Right kidney (tissue), 1 donor: Measurements from ENCODE around the gene IRF2.

ENCODE experiments used
- DNase-seq: peaks from one replicate; pipeline ENCODE4 v3.0.0-alpha.2; 2016

IRF2 gene

GRCh38 chr4:184475096-184475461 lies 729 bp upstream of the IRF2 start:
- no peak for DNase-seq

DNA sequence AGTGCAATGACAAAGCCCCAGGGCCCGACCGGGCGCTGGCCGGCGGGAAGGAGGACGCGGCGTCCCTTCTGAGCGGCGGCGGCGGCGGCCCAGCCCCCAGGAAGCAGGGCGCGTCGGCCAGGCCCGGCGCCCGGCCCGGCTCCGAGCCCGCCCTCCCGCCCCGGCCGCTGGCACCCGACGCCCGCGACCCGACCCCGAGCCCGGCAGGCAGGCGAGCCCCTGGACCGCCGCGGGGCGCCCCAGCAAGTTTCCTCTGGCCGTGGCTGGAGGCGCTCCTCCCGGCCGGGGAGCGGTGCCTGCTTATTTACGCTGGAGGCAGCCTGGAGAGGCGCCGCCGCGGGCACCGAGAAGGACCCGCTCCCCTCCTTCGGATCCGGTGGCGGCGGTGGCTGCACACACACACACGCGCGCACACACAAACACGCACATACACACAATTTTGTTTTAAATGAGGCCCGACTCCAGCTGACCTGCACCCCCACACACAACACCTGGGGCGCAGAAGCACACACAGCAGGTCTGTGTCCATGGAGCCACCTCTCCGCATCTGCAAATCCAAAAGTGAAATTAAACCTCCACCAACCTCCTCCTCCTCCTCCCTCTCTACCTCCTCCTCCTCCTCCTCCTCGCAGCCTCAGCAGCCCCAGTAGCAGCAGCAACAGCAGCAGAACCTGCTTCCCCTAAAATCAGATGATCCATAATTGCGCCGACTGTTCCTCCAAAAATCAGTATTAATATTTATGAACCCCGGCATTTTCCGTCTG lies 669 bp downstream of the IRF2 start:
- DNase-seq = peak; percentile 82

DNA sequence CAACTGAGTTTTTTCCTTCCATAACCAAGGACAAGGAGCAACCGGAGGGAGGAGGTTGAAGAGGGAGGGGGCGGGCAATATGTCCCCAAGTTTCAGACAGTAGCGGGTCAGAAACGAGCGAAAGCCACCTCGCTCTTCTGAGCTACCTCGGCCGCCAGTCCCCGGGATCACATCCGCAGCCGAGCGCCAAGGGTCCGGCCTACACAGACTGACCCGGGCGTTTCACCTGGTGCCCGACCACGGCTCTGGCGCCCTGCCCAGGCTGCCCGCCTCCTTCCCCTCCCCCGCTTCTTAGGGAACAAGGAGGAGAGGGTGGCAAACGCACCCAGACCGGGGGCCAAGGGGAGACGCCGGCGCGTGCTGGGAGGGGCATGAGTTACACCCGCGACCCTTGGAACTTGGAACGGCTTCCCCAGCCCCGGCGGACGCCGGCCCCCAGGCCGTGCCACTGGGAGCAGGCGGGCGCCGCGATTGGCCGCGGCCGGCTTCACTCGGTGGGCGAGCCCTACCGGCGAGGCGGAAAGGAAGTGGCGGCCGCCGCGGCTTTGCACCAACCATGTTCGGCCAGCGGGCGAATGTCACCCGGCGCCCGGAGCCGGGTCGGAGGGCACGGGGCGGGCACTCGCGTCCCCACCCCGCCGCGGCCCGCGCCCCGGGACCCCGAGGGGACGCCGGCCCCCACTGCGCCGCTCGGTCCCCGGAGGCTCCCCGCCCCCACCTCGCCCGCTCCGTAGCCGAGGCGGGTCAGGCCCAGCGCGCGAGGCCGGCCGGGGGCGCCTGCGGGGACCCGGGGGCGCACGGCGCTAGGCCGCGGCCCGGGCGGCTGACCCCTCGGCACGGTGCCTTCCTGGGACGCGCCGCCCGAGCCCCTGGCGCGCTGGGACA lies 1.5 kb downstream of the IRF2 start:
- DNase-seq = peak; percentile 89

- no peak for DNase-seq
These were observed 2.3 kb downstream of the IRF2 start for GRCh38 chr4:184471881-184472613.

- no peak for DNase-seq
These were observed 3.6 kb downstream of the IRF2 start for GRCh38 chr4:184470785-184471110.

DNA sequence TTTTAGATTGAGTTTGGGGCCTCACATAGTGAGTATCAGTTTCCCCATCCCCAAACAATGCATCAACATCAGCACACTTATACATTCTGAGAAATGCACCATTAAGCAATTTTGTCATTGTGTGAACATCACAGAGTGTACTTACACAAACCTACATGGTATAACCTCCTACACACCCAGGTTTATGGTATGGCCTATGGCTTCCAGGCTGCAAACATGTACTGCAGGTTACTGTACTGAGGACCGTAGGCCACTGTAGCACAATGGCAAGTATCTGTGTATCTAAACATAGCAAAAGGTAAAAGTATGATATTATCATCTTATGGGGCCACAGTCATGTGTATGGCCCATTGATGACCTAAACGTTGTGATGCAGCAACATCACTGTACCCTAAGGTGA lies 7.7 kb downstream of the IRF2 start:
- no peak for DNase-seq

- DNase-seq = no peak
These were observed 9.4 kb downstream of the IRF2 start for GRCh38 chr4:184464759-184465454.

- DNase-seq = no peak
These were observed 10.5 kb downstream of the IRF2 start for GRCh38 chr4:184463856-184464255.

DNA sequence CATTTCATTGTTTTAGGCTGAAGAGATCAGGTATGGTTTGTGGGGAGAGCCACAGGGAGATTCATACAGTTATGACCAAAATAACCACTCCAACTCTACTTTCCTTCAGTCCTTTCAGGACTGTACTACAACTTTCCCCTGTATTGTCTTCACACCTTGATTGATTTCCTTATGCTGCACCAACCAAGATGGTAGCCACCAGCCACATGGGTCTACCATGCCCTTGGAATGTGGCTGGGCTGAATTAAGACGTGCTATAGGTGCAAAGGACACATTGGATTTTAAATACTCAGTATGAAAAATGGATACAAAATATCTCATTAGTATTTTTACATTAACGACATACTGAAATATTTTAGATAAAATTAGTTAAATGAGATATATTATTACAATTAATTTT lies 11.2 kb downstream of the IRF2 start:
- no peak for DNase-seq

GRCh38 chr4:184462724-184463123 lies 11.6 kb downstream of the IRF2 start:
- DNase-seq = no peak

DNA sequence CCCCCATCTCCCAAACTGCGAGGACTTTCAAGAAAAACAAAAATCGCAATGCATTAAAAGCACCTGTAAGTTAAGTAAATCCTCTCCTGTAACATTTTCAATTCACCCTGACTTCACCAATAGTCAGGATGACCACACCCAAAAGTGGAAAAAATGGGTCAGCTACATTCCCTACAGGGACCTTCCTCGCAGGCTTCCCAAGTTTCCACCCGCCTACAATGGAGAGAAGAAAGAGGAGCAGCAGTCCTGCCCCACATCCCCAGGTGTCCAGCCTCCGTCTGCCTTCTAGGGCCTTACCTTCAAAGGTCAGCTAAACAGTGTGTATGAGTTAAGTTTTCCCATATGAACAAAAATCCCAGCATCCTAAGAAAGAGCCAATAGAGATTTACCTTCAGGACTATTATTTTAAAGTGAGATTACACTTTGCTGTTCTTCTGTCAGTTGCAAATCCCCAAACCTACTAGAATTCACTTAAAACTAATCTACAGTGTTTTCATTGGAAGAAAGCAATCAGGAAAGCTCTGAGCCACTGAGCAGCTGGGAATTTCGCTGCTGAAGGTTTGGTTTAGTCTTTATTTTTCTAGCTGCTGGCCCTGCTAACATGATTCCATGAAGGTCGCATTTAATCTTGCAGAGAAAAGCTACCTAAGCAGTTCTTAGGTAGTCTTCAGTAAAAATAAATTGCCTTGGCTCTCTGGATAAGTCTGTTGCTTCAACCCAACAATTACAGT lies 12.5 kb downstream of the IRF2 start:
- DNase-seq = no peak

- DNase-seq = no peak
These were observed 13.7 kb downstream of the IRF2 start for GRCh38 chr4:184460499-184461285.

DNA sequence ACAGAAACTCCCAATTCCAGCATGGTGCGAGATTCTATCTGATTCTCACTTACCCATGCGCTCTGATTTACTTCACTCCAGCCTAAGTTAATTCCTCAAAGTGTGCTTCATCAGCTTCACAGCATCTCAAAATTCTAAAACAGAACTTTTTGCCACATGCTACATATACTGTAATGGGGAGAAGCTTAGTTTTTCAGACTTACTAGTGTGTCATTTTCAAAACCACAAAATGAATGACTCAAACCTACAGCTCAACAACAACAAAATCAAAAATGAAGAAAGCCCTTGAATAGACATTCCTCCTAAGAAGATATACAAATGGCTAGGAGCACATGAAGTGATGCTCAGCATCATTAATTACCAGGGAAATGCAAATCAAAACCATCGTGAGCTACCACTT lies 14.9 kb downstream of the IRF2 start:
- DNase-seq = no peak

DNA sequence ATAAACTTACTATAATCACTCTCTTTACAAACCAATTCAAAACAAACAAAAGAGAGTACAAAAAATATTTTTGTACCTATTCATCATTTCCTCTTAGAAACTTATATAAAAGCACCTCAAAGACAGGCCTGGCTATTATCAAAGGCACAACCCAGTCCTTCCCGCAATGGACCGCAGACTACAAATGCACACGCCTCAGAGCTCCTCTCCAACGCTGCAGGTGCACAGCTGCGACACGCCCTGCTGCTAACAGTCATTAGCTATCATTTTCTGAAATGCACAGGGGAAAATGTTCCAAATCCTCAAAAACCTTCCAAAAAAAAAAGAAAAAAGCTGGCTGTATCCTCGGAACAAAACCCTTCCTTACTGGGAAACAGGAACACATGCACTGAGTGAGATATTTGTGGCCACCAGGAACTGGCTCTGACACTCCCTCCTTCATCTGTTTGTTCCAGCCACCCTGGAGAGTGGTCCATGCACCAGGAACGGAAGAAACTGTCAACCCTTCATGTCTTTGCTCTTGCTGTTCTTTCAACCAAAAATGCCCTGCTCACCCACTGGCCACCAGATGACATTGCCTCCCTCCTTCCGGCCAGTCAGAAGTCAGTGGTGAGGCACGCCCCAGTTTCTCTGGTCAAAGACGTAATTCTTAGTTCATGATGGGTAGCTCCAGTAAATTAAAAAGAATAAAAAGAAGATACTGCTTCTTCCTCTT lies 16.7 kb downstream of the IRF2 start:
- DNase-seq = no peak

DNA sequence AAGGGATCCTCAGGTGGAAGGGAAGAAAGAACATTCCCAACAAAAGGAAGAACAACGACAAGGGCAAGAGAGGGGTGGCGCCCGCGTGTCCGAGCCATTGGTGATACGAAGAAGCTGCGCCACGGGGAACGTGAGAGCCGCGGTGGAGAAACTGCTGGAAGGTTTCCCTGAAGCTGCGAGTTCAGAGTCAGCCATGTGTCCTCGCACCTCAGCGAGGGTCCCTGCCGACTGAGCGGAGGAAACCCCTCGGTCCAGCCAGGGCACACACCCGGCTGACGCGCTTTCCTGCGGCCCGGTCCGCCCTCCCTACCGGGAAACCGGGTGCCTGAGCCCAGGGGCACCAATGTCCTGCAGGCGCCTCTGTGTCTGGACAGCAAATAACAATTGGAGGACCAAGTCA lies 18.0 kb downstream of the IRF2 start:
- DNase-seq = no peak

- no peak for DNase-seq
These were observed 19.1 kb downstream of the IRF2 start for GRCh38 chr4:184455299-184455698.

DNA sequence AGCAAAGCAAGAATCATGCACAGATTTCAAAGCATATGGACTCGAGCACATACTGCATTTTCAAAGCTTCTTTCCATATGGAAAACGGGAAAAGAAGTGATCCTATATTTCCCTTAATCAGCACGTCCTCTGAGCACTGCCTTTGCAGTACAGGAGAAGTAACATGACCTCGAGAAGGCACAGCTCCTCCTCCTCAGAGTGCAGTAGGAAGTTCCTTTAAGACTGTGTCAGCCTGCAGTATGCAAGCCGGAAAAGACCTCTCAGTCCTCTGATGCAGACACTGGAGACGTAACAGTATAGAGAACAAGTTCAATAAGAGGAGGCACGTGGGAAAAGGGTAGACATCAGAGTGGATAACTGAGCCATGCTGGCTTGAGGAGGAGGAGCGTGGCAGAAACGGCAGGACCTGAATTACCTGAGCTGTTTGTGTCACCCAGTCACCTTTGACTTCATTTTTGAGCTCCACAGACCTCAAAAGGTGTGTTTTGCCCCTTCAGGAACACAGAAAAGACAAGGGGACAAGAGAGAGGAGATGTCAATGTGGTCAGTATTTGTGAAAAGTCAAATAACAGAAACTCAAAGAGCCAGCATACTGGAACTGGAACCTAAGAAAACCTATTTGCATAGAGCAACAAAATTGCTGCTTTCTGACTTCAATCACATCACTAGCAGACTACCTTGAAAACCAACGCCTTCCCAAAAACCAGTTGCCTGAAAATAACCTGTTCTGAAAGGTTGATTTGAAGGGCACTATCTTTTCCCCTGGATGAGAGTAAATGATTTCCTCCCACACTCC lies 20.8 kb downstream of the IRF2 start:
- DNase-seq = no peak

DNA sequence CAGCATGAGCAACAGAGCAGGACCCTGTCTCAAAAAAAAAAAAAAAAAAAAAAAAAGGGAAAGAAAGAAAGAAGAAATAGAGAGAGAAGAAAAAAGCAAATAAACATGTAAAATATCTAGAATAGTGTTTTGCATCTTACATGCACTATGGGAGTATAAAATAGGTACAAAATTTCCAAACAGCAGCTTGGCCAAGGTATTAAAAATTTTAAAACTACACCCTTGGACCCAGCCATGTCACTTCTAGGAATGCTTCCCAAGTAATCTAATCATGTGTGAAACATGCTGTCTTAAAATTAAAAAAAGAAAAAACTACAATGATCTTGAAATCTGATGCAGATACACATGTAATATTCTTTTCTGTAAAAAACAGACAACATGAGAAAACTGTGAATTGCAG lies 21.6 kb downstream of the IRF2 start:
- no peak for DNase-seq

DNA sequence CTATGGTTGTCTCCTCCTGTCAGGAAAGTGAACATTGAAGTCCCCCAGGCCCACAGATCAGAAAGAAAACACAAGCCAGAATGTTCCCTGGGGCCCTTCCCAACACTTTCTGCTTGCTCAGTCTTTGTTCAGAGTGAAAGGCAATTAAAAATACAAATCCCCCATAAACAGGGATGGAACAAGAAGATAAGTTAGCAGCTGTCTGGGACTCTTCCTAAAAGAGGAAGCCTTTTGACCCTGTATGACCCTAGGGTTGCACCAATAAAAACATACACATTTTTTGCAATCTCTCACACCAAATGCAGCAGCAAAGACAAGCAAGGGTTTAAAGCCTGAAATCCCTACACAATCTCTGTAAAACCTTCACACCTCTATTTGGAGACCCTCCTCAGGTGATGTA lies 22.6 kb downstream of the IRF2 start:
- no peak for DNase-seq
